ENCODE data around the gene SLC7A11.

Gene SLC7A11

GRCh38 chr4:138275963-138276621 is 33.9 kb upstream of the SLC7A11 start:
- no peak overlapping the region for H3K4me3 Mint-ChIP-seq
- H3K36me3 Mint-ChIP-seq (ENCODE audit: low read depth): no peaks in the 10 kb centered on the region
- no peaks in the 10 kb centered on the region for H3K4me1 Mint-ChIP-seq
- no peak overlapping the region for H3K27ac Mint-ChIP-seq
- H3K9me3 Mint-ChIP-seq: no peaks in the 10 kb centered on the region
- TF ChIP-seq, protein P1, sequence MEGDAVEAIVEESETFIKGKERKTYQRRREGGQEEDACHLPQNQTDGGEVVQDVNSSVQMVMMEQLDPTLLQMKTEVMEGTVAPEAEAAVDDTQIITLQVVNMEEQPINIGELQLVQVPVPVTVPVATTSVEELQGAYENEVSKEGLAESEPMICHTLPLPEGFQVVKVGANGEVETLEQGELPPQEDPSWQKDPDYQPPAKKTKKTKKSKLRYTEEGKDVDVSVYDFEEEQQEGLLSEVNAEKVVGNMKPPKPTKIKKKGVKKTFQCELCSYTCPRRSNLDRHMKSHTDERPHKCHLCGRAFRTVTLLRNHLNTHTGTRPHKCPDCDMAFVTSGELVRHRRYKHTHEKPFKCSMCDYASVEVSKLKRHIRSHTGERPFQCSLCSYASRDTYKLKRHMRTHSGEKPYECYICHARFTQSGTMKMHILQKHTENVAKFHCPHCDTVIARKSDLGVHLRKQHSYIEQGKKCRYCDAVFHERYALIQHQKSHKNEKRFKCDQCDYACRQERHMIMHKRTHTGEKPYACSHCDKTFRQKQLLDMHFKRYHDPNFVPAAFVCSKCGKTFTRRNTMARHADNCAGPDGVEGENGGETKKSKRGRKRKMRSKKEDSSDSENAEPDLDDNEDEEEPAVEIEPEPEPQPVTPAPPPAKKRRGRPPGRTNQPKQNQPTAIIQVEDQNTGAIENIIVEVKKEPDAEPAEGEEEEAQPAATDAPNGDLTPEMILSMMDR (IDR thresholded peaks at IDR 0.05; ENCODE audit: unreplicated experiment in 3 of 3): no peak
- no peaks in the 10 kb centered on the region for H3K27me3 Mint-ChIP-seq (ENCODE audit: low read depth)

GRCh38 chr4:138275216-138275615 is 33.1 kb upstream of the SLC7A11 start:
- TF ChIP-seq, protein P1 (IDR thresholded peaks at IDR 0.05; ENCODE audit: unreplicated experiment in 3 of 3): no peak
- no peak overlapping the region for H3K4me3 Mint-ChIP-seq
- H3K36me3 Mint-ChIP-seq (ENCODE audit: low read depth): no peaks in the 10 kb centered on the region
- no peaks in the 10 kb centered on the region for H3K4me1 Mint-ChIP-seq
- no peaks in the 10 kb centered on the region for H3K9me3 Mint-ChIP-seq
- H3K27me3 Mint-ChIP-seq (ENCODE audit: low read depth): no peaks in the 10 kb centered on the region
- no peak overlapping the region for H3K27ac Mint-ChIP-seq

- no peak overlapping the region for H3K4me3 Mint-ChIP-seq
- TF ChIP-seq, protein P1 (IDR thresholded peaks at IDR 0.05; ENCODE audit: unreplicated experiment in 3 of 3): no peak
- no peaks in the 10 kb centered on the region for H3K4me1 Mint-ChIP-seq
- no peak overlapping the region for H3K27ac Mint-ChIP-seq
- no peaks in the 10 kb centered on the region for H3K27me3 Mint-ChIP-seq (ENCODE audit: low read depth)
- peaks cover 3% of the 10 kb centered on the region for H3K9me3 Mint-ChIP-seq
- H3K36me3 Mint-ChIP-seq (ENCODE audit: low read depth): no peaks in the 10 kb centered on the region
These were observed 27.0 kb upstream of the SLC7A11 start for GRCh38 chr4:138269175-138269574.

GRCh38 chr4:138267835-138268234 is 25.7 kb upstream of the SLC7A11 start:
- Mint-ChIP-seq H3K36me3 (ENCODE audit: low read depth) (no peaks in the 10 kb centered on the region), H3K4me3 (no peak overlapping the region), H3K27ac (no peak overlapping the region), H3K27me3 (ENCODE audit: low read depth) (no peaks in the 10 kb centered on the region), H3K4me1 (no peaks in the 10 kb centered on the region), H3K9me3 (peaks cover 4% of the 10 kb centered on the region)
- TF ChIP-seq, protein P1 (IDR thresholded peaks at IDR 0.05; ENCODE audit: unreplicated experiment in 3 of 3): no peak

DNA sequence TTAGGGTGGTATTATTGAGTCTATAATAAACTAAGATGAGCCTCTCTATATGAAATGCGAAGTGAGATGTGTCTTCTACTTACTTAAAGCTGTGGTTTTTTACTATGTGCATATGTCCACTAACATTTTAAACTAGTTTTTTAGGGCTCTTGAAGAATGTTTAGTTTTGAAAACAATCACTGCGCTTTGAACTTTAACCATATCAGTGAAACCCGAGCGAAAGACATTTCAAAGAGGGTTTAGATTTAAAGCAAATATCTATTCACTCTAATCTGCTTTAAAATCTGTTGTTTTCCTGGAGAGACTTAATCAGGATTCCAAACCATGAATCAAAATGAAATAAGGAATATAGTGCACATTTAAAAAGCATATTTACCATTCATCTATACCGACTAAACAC is 24.8 kb upstream of the SLC7A11 start:
- no peaks in the 10 kb centered on the region for H3K36me3 Mint-ChIP-seq (ENCODE audit: low read depth)
- H3K27ac Mint-ChIP-seq: no peak overlapping the region

More for the DNA sequence above, 24.8 kb upstream of the SLC7A11 start:
- Mint-ChIP-seq H3K4me3 (no peak overlapping the region), H3K9me3 (peaks cover 4% of the 10 kb centered on the region), H3K27me3 (ENCODE audit: low read depth) (no peaks in the 10 kb centered on the region), H3K4me1 (no peaks in the 10 kb centered on the region)
- TF ChIP-seq, protein P1 (IDR thresholded peaks at IDR 0.05; ENCODE audit: unreplicated experiment in 3 of 3): no peak

Measured in nephron (organoid).